Fibroblast of the aortic adventitia (primary cell): ENCODE measurements around the gene C11orf71. TPM values are rescaled to one million over a fixed set of nuclear protein-coding genes. Genes with fewer than 3 reads are reported as not detected.
A peak's percentile ranks its signal among the peaks of the same experiment; 100 is the strongest.

Experiments used
- DNase-seq: peaks from one replicate; pipeline ENCODE4 v3.0.0-alpha.2; 2010; ENCODE audit warnings: low read depth
- H3K4me3 ChIP-seq: 2 replicates; pipeline ENCODE4 v1.5.1; 2011; ENCODE audit warnings: low read depth, mild to moderate bottlenecking, control low read depth, low read length, moderate library complexity
- total RNA-seq: library from RNA; depleted of rRNA; stranded (reverse); fragments of >200 nt; gene quantifications from 2 replicates; pipeline ENCODE4 v1.2.3, GENCODE V29; 2012; ENCODE audit warnings: low replicate concordance
- TF ChIP-seq, protein P1 (sequence below): IDR thresholded peaks from 2 replicates; pipeline ENCODE4 v1.5.1; 2011; ENCODE audit warnings: mild to moderate bottlenecking, low read length, control low read depth, inconsistent platforms; ENCODE audit not compliant: insufficient read depth

The C11orf71 gene
- 2.5 and 4.2 TPM in 2 replicates for total RNA-seq

GRCh38 chr11:114400216-114400914, at the start of gene C11orf71, which contains the start of gene RBM7:
TSS of gene C11orf71 (minus strand) at chr11:114400511. CDS start at chr11:114400331, 180 bp downstream.
TSS of gene RBM7 (plus strand) at chr11:114400666. CDS start at chr11:114400672, 6 bp downstream.
- H3K4me3 ChIP-seq: peak within 1 kb of the TSS; percentile 81
- TF ChIP-seq, protein P1, sequence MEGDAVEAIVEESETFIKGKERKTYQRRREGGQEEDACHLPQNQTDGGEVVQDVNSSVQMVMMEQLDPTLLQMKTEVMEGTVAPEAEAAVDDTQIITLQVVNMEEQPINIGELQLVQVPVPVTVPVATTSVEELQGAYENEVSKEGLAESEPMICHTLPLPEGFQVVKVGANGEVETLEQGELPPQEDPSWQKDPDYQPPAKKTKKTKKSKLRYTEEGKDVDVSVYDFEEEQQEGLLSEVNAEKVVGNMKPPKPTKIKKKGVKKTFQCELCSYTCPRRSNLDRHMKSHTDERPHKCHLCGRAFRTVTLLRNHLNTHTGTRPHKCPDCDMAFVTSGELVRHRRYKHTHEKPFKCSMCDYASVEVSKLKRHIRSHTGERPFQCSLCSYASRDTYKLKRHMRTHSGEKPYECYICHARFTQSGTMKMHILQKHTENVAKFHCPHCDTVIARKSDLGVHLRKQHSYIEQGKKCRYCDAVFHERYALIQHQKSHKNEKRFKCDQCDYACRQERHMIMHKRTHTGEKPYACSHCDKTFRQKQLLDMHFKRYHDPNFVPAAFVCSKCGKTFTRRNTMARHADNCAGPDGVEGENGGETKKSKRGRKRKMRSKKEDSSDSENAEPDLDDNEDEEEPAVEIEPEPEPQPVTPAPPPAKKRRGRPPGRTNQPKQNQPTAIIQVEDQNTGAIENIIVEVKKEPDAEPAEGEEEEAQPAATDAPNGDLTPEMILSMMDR: peak; percentile 11
- DNase-seq: peak; percentile 99

DNA sequence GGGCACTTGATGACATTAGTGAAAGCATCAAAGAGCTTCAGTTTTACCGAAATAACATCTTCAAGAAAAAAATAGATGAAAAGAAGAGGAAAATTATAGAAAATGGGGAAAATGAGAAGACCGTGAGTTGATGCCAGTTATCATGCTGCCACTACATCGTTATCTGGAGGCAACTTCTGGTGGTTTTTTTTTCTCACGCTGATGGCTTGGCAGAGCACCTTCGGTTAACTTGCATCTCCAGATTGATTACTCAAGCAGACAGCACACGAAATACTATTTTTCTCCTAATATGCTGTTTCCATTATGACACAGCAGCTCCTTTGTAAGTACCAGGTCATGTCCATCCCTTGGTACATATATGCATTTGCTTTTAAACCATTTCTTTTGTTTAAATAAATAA, 49.5 kb upstream of the C11orf71 start:
- TF ChIP-seq, protein P1: no peak
- no peak for DNase-seq
- H3K4me3 ChIP-seq: no peak overlapping the region

GRCh38 chr11:114448749-114449482, 48.6 kb upstream of the C11orf71 start:
- DNase-seq: peak; percentile 57
- TF ChIP-seq, protein P1: no peak
- no peak overlapping the region for H3K4me3 ChIP-seq

GRCh38 chr11:114447892-114448291, 47.6 kb upstream of the C11orf71 start:
- TF ChIP-seq, protein P1: no peak
- H3K4me3 ChIP-seq: no peak overlapping the region
- DNase-seq: peak; percentile 94

DNA sequence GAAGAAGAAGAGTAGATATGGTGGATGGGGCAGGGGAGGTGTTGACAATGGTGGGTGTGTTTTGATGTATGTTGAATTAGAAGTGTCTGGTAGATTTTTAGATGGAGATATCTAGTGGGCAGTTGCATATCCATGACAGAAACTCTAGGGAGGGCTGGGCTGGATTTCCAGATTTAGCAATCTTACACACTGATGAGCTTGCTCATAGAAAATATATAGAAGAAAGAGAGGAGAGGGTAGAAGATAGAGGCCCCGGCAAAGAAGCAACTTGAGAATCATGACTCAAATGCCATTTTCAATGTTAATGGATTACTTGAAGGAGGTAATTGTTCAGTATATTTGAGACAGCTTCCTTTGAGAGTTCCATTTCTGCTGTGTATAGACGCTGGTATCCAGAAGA, 47.1 kb upstream of the C11orf71 start:
- no peak overlapping the region for H3K4me3 ChIP-seq
- TF ChIP-seq, protein P1: no peak
- peak; percentile 45 for DNase-seq

GRCh38 chr11:114442536-114442935, 42.2 kb upstream of the C11orf71 start:
- TF ChIP-seq, protein P1: no peak
- no peak overlapping the region for H3K4me3 ChIP-seq
- DNase-seq: no peak
